Neural cell (in vitro differentiated cells): ENCODE data around the gene FAM83F. TPM values are rescaled to one million over a fixed set of nuclear protein-coding genes. Genes with fewer than 3 reads are reported as not detected.

Experiments used
- H2AFZ ChIP-seq: fragments of 200-600, 300-800 bp; sonication (generic), shearing (Covaris generic); 2 replicates; pipeline ENCODE4 v1.6.0; 2014; ENCODE audit warnings: low read depth, mild to moderate bottlenecking, antibody characterized with exemption, low read length, moderate library complexity
- H3F3A ChIP-seq: fragments of 200-600 bp; shearing (Covaris generic); 2 replicates; pipeline ENCODE4 v1.6.1; 2016; ENCODE audit warnings: mild to moderate bottlenecking, moderate library complexity, mixed read lengths, antibody characterized with exemption, low read length; ENCODE audit not compliant: insufficient read depth, poor library complexity, severe bottlenecking
- H3K27ac ChIP-seq: fragments of 200-600, 300-800 bp; sonication (generic), shearing (Covaris generic); 2 replicates; pipeline ENCODE4 v1.5.1; 2014; ENCODE audit warnings: mild to moderate bottlenecking, low read length, moderate library complexity
- H3K27me3 ChIP-seq: fragments of 300-800, 200-600 bp; sonication (generic), shearing (Covaris generic); 2 replicates; pipeline ENCODE4 v1.6.0; 2014; ENCODE audit warnings: mild to moderate bottlenecking, low read depth, low read length, moderate library complexity; ENCODE audit not compliant: insufficient read depth
- H3K36me3 ChIP-seq: fragments of 300-800, 200-600 bp; sonication (generic), shearing (Covaris generic); 2 replicates; pipeline ENCODE4 v1.5.1; 2014; ENCODE audit warnings: mild to moderate bottlenecking, antibody characterized with exemption, low read length, moderate library complexity; ENCODE audit not compliant: insufficient read depth
- H3K4me2 ChIP-seq: fragments of 300-800, 200-600 bp; sonication (generic), shearing (Covaris generic); 2 replicates; pipeline ENCODE4 v1.6.0; 2014; ENCODE audit warnings: mild to moderate bottlenecking, low read length
- H3K4me3 ChIP-seq: fragments of 300-800, 200-600 bp; sonication (generic), shearing (Covaris generic); 2 replicates; pipeline ENCODE4 v1.5.1; 2014; ENCODE audit warnings: mild to moderate bottlenecking, low read length, moderate library complexity
- H3K79me2 ChIP-seq: fragments of 200-600 bp; shearing (Covaris generic); replicated peaks from 2 replicates; pipeline ENCODE4 v1.6.0; 2014; ENCODE audit warnings: mild to moderate bottlenecking, low read length, moderate library complexity; ENCODE audit not compliant: insufficient read depth
- H3K9ac ChIP-seq: fragments of 300-800, 200-600 bp; sonication (generic), shearing (Covaris generic); 2 replicates; pipeline ENCODE4 v1.6.1; 2016; ENCODE audit warnings: mild to moderate bottlenecking, low read length, mixed read lengths
- H3K9me2 ChIP-seq: fragments of 200-600 bp; shearing (Covaris generic); 2 replicates; pipeline ENCODE4 v1.6.1; 2016; ENCODE audit warnings: mild to moderate bottlenecking, low read length, mixed read lengths; ENCODE audit not compliant: insufficient read depth
- H3K9me3 ChIP-seq: fragments of 200-600, 300-800 bp; sonication (generic), shearing (Covaris generic); 2 replicates; pipeline ENCODE4 v1.6.1; 2016; ENCODE audit warnings: mild to moderate bottlenecking, mixed run types, low read length, moderate library complexity, mixed read lengths
- H4K20me1 ChIP-seq: fragments of 200-600 bp; shearing (Covaris generic); 2 replicates; pipeline ENCODE4 v1.6.1; 2016; ENCODE audit warnings: mild to moderate bottlenecking, mixed run types; ENCODE audit not compliant: insufficient read depth
- EP300 ChIP-seq: fragments of 450-650 bp; conservative IDR thresholded peaks from 2 replicates; pipeline ENCODE4 v1.6.1; 2014; ENCODE audit warnings: antibody characterized with exemption, mild to moderate bottlenecking, moderate library complexity; ENCODE audit not compliant: poor library complexity, severe bottlenecking
- EZH2 ChIP-seq: fragments of 200-600, 300-800 bp; shearing (Covaris generic), sonication (generic); IDR thresholded peaks from 2 replicates; pipeline ENCODE4 v1.6.1; 2014; ENCODE audit warnings: antibody characterized with exemption, low read length, borderline replicate concordance, mild to moderate bottlenecking; ENCODE audit not compliant: insufficient read depth, poor library complexity, severe bottlenecking
- MXI1 ChIP-seq: fragments of 450-650 bp; conservative IDR thresholded peaks from 2 replicates; pipeline ENCODE4 v1.6.1; 2014; ENCODE audit warnings: antibody characterized with exemption, mild to moderate bottlenecking; ENCODE audit not compliant: poor library complexity, severe bottlenecking
- POLR2AphosphoS5 ChIP-seq: IDR thresholded peaks from 2 replicates; pipeline ENCODE4 v1.6.1; 2012
- RAD21 ChIP-seq: fragments of 450-650 bp; conservative IDR thresholded peaks from 2 replicates; pipeline ENCODE4 v1.6.1; 2014; ENCODE audit warnings: antibody characterized with exemption, mild to moderate bottlenecking, moderate library complexity
- SMC3 ChIP-seq: fragments of 450-650 bp; conservative IDR thresholded peaks from 2 replicates; pipeline ENCODE4 v1.6.1; 2014; ENCODE audit warnings: antibody characterized with exemption, mild to moderate bottlenecking, moderate library complexity; ENCODE audit not compliant: poor library complexity
- TAF1 ChIP-seq: IDR thresholded peaks from 2 replicates; pipeline ENCODE4 v1.6.1; 2012; ENCODE audit warnings: low read depth
- polyA plus RNA-seq: library from polyadenylated mRNA; depleted of rRNA; stranded (reverse); fragments of >200 nt; gene quantifications from 2 replicates; pipeline ENCODE4 v1.2.3, GENCODE V29; 2014
- TF ChIP-seq, protein P1 (sequence below): IDR thresholded peaks from 2 replicates; pipeline ENCODE4 v1.6.1; 2012; ENCODE audit warnings: borderline replicate concordance
- TF ChIP-seq, protein P2 (sequence below): fragments of 450-650 bp; IDR thresholded peaks from 2 replicates; pipeline ENCODE4 v1.5.1; 2014; ENCODE audit warnings: antibody characterized with exemption, mild to moderate bottlenecking, moderate library complexity; ENCODE audit not compliant: poor library complexity, severe bottlenecking

FAM83F gene
- polyA plus RNA-seq, 1 donor from 2014 or later: 0.42 TPM

DNA sequence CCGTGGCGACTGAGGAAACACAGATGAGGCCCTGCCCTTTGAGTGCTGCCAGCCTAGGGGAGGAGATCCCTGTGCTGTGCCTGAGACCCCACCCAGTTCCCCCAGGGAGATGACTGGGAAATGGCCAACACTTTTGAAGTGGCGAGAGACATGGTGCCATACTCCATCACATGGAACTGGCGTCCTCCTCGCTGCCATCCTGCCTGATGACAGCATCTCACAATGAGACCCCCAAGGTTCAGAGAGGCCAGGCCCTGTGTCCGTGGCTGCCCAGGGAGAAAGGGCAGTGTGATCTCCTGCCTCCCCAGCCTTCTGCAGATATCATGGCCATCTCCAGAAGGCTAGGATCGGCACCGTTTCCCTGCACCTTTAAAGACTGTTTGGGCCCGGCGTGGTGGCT, 31.1 kb downstream of the FAM83F start:
- Histone ChIP-seq H2AFZ (no peak overlapping the region), H3K9me3 (no peaks in the 10 kb centered on the region), H3K79me2 (no peaks in the 10 kb centered on the region), H3K27me3 (no peaks in the 10 kb centered on the region), H4K20me1 (no peaks in the 10 kb centered on the region), H3F3A (no peaks in the 10 kb centered on the region), H3K4me3 (no peak overlapping the region), H3K27ac (no peak overlapping the region), H3K9ac (no peak overlapping the region), H3K36me3 (no peaks in the 10 kb centered on the region), H3K4me2 (no peak overlapping the region), H3K9me2 (no peaks in the 10 kb centered on the region)
- TF ChIP-seq TAF1 (no peak), POLR2AphosphoS5 (no peak), RAD21 (no peak), EP300 (no peak), EZH2 (no peak), SMC3 (no peak), MXI1 (no peak)
- TF ChIP-seq, protein P1, sequence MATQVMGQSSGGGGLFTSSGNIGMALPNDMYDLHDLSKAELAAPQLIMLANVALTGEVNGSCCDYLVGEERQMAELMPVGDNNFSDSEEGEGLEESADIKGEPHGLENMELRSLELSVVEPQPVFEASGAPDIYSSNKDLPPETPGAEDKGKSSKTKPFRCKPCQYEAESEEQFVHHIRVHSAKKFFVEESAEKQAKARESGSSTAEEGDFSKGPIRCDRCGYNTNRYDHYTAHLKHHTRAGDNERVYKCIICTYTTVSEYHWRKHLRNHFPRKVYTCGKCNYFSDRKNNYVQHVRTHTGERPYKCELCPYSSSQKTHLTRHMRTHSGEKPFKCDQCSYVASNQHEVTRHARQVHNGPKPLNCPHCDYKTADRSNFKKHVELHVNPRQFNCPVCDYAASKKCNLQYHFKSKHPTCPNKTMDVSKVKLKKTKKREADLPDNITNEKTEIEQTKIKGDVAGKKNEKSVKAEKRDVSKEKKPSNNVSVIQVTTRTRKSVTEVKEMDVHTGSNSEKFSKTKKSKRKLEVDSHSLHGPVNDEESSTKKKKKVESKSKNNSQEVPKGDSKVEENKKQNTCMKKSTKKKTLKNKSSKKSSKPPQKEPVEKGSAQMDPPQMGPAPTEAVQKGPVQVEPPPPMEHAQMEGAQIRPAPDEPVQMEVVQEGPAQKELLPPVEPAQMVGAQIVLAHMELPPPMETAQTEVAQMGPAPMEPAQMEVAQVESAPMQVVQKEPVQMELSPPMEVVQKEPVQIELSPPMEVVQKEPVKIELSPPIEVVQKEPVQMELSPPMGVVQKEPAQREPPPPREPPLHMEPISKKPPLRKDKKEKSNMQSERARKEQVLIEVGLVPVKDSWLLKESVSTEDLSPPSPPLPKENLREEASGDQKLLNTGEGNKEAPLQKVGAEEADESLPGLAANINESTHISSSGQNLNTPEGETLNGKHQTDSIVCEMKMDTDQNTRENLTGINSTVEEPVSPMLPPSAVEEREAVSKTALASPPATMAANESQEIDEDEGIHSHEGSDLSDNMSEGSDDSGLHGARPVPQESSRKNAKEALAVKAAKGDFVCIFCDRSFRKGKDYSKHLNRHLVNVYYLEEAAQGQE: no peak
- TF ChIP-seq, protein P2, sequence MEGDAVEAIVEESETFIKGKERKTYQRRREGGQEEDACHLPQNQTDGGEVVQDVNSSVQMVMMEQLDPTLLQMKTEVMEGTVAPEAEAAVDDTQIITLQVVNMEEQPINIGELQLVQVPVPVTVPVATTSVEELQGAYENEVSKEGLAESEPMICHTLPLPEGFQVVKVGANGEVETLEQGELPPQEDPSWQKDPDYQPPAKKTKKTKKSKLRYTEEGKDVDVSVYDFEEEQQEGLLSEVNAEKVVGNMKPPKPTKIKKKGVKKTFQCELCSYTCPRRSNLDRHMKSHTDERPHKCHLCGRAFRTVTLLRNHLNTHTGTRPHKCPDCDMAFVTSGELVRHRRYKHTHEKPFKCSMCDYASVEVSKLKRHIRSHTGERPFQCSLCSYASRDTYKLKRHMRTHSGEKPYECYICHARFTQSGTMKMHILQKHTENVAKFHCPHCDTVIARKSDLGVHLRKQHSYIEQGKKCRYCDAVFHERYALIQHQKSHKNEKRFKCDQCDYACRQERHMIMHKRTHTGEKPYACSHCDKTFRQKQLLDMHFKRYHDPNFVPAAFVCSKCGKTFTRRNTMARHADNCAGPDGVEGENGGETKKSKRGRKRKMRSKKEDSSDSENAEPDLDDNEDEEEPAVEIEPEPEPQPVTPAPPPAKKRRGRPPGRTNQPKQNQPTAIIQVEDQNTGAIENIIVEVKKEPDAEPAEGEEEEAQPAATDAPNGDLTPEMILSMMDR: no peak

DNA sequence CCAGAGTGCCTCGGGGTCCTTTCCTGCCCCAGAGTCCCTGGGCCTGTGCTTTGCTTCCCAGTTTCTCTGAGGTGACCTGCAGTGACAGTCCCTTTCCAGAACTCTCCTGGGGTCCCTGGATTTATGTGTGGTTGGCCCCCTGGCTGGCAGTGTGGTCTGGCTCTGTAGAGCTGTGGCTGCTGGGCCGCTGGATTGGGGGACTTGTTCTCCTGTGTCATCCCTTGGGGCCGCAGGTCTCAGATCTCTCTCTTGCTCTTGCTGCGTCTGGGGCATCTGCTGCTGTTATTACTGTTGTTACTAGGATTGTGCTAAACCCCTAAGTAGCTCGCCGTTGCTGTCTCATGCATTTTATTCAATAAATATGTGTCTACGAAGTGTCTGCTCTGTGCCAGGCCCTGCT, 31.9 kb downstream of the FAM83F start:
- H3K4me2 ChIP-seq: no peak overlapping the region
- no peak overlapping the region for H3K27ac ChIP-seq
- no peaks in the 10 kb centered on the region for H3K9me2 ChIP-seq
- H3F3A ChIP-seq: no peaks in the 10 kb centered on the region
- no peak for TF ChIP-seq MXI1
- no peak for TF ChIP-seq TAF1
- TF ChIP-seq EZH2: no peak
- TF ChIP-seq, protein P1: no peak
- TF ChIP-seq RAD21: no peak
- TF ChIP-seq, protein P2: no peak
- no peak for TF ChIP-seq EP300
- no peak for TF ChIP-seq SMC3
- no peak for TF ChIP-seq POLR2AphosphoS5
- H3K36me3 ChIP-seq: no peaks in the 10 kb centered on the region
- H3K79me2 ChIP-seq: no peaks in the 10 kb centered on the region
- no peak overlapping the region for H3K4me3 ChIP-seq
- H3K27me3 ChIP-seq: no peaks in the 10 kb centered on the region
- no peaks in the 10 kb centered on the region for H3K9me3 ChIP-seq
- no peaks in the 10 kb centered on the region for H4K20me1 ChIP-seq
- no peak overlapping the region for H3K9ac ChIP-seq
- H2AFZ ChIP-seq: no peak overlapping the region
